GM19025 (cell line): ENCODE results near the gene TRIP13.
A peak's percentile ranks its signal among the peaks of the same experiment; 100 is the strongest.
"Not testable (repeated sequence)": the region's sequence is repeated elsewhere in the genome, so short reads cannot be mapped to it uniquely, and the experiment has no call there.

ENCODE experiments used
- ATAC-seq: cut with Tn5 transposase; IDR thresholded peaks from one replicate; pipeline ENCODE4 v1.9.1; 2021; ENCODE audit warnings: mild to moderate bottlenecking, low read depth, moderate library complexity; ENCODE audit not compliant: unreplicated experiment

The TRIP13 gene

DNA sequence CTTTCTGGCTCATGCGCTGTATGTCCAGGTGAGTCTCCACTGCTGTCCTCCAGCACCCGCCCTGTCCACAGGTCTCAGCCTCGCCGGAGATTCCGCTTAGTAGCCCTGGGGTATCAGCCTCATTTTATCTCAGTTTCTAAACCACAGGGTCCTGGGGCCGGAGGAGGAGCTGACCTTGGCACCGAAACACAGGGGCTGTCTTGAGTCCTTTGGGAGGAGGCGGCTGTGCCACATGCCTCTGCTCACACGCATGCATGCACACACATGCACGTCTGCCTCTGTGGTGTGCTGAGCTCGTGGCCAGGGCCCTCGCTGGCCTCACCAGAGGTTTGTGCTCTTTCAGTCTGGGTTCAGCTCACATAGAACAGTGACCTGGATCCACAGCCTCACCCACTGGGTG is 23.3 kb downstream of the TRIP13 start:
- no peak for ATAC-seq

DNA sequence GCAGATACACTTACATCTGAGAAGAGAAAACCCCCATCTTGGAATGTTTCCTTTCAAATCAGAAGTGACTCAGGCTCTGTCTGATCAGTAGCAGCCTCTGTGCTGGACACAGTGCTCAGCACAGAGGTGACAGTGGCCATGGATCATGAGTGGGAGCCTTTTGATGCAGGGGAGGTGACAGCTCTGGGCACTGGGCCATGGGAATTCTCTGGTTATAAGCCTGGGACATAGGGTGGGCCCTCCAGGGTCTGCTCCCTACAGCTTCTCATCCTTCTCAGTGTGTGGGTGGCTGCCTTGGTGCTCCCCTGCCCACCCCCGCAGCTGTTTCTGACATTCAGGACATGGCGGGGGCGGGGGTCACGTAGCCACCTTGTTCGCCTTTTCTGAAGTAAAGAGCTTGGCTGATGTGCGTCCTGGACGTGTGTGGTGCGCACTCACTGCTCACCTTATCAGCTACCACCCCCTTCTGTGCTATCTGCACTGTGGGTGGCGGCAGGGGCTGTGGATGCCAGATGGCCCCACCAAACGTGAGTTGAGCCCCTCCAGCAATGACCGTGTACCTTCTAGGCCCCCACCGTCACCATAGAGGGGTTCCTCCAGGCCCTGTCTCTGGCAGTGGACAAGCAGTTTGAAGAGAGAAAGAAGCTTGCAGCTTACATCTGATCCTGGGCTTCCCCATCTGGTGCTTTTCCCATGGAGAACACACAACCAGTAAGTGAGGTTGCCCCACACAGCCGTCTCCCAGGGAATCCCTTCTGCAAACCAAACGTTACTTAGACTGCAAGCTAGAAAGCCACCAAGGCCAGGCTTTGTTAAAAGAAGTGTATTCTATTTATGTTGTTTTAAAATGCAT is 24.0 kb downstream of the TRIP13 start:
- no peak for ATAC-seq

DNA sequence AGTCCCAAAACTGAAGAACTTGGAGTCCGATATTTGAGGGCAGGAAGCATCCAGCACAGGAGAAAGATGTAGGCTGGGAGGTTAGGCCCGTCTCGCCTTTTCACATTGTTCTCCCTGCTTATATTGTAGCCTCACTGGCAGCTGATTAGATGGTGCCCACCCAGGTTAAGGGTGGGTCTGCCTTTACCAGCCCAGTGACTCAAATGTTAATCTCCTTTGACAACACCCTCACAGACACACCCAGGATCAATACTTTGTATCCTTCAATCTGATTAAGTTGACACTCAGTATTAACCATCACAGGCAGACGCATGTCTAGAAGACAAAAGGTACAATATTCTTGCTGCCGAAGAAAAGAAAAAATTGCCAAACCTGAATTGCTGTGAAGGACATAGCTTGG is 26.0 kb downstream of the TRIP13 start:
- ATAC-seq = not testable (repeated sequence)

DNA sequence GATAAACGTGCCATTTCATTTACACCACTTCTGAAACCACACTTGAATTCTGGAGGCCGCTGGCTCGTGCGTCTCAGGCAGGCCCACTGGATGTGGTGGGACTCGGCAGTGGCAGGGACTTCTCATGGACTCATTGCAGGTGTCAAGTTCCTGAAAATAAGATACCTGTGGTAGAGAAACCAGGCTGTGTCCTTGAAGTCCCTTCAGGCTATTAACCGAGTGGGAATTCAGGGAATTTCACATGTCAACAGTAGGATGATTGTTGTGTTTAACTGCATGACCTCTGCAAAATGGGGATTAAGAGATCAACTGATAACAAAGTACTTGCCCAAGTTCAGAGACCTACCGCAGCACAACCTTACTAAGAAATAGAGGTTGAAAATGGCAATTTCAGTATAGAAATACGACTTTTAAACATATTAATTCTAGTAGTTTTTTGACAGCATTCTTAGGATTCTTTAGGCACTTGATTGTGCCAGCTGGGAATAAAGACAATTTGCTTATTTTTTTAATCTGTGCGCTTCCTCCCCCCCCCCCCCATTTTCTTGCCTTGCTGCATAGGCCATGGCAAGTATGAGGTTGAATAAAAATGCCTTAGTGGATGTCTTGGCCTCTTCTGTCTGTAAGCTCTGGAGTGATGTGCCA is 26.8 kb downstream of the TRIP13 start:
- ATAC-seq = no peak

DNA sequence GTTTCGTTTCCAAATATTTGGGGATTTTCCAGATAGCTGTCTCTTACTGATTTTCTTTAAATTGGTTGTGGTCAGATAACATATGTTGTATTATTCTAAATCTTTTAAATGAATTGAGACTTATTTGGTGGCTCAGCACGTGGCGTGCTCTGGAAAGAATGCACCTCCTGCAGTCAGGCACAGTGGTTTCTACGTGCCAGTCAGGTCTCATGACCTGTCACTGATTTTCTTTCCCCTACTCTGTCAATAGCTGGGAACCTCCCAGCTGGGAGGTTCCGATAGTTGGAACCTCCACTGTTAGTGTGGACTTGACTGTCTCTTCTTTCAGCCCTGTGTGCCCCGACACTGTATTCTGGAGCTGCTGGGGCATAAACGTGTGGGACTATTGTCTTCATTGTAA is 27.6 kb downstream of the TRIP13 start:
- ATAC-seq = no peak

DNA sequence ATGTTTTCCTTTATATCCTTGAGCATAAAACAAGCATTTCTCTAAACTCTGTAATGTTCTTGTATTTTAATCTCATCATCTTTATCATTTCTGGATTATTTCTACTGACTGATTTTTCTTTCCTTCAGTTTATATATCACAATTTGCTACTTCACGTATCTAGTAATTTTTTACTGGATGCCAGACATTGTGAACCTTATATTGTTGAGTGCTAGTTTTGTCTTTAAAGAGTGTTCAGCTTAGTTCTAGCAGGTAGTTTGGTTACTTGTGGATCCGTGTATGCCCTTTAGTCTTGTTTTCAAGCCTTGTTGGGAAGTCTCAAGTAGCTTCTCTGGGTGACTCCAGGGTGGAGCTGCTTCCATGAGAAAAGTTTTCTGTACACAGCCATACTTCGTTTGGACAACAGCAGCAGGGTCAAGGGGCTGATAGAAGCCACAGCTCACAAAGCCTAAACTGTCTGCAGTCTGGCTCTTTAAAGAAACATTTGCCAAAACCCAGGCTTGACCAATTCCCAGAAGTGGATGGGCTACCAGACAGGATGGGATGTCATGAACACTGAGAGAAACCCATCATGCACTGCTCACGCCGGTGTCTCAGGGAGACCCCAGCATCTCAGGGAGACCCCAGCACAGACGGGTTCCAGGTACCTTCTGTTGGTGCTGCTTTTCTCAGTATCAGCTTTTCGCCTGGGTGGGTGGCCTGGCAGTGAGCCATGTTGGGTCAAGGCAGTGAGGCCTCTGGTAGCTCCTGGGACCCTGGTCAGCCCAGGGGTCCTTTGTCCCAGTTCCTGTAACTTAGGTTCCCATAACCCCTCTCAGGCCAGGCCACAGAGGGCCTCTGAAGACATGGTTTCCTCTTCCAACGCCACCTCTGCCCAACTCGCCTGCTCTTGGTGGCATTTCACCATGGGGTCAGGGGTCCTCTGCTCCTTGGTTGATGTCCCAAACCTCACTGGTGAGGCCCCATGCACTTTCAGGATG is 29.1 kb downstream of the TRIP13 start:
- ATAC-seq = no peak

DNA sequence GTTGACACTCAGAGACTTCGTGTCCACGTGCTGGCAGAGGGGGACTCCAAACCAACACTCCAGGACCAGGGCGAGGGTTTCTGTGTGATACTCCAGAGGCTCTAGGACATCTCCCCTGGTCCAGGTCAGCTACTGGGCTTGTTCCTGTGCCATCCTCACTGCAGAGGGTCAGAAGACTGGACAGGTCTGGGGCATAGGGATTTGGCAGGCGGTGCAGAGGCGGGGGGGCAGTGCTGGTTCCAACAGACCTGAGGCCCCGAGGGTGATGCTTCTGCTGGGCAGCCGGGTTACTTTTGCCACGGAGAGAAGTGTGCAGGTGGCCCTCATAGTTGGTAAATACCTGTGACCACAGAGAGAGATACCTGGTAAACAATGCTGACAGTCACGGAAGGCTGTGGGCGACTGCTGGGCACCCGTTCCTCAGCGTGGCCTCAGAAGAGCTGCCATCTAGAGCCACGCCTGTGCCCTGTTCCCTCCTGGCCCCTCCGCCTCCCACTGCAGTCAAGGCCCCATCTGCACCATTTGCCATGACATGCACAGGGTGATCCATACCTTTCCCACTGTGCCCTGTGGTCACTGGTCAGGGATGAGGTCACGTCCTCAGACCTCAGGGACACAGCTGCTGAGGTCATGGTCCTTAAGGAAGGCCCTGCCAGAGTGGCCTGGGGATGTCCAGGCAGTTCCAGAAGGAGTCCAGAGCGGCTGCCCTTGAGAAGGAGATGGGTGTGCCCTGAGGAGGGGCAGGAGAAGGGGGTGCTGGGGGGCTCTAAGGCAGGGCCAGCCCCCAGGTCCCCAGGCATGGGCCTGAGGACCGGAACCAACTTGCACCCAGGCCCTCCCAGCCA is 30.0 kb downstream of the TRIP13 start:
- ATAC-seq = no peak

DNA sequence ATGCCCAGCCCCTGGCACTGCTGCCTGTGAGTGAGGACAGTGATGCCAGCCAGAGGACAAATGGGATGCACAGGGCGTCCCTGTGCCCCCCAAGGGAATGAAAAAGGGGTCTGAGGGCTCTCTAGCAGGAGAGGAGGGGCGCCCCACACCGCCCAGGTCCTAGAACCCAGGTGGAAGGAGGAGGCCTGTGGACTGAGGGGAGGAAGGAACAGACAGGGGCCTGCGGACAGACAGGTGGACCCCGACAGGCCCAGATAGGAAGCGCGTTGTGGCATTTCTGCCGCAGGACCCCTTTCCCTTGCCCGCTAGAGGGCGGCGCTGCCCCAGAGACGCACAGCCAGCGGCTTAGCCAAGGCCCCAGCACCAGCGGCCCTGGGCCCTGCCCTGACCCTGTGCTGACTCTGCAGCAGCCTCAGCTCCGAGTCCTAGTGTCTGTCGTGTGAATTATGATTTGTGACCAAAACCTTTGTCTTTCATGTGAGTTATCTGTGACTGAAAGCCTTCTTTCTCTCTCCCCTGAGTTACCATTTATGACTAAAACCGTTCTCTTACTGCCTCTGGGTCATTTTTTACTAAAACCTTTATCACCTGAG is 30.7 kb downstream of the TRIP13 start:
- ATAC-seq = peak; percentile 67

DNA sequence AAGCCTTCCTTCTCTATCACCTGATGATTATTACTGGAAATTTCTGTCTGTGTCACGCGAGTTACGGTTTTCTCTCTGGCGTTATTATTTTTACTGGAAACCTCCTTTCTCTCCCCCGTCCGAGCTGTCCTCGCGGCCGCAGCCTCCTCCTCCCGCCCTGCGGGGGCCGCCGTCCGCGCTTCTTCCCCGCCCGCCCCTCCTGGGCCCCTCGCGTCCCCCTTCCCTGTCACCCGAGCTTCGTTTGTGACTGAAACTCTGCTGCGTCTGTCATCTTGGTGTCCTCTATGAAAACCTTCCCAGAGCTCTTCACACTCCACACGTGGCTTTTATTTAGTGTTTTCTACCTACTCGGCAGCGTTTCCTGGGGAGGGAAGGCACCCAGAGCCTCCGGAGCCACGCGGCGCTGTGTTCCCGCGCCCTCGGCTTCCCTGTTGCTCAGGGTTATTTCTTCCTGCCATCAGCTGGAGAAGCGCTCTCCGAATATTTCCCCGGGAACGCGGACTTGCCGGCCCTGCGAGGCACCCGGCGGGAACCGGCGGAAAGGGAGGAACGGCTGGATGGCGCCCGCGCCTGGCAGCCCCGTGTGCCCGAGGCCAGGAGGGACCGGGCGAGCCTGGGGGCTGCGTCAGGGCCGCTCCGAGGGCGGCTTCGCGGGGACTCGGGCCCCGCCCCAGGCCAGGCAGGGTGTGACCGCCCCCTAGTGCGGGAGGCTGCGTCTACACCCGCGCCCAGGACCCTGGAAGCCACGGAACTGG is 33.9 kb downstream of the TRIP13 start:
- ATAC-seq = no peak

DNA sequence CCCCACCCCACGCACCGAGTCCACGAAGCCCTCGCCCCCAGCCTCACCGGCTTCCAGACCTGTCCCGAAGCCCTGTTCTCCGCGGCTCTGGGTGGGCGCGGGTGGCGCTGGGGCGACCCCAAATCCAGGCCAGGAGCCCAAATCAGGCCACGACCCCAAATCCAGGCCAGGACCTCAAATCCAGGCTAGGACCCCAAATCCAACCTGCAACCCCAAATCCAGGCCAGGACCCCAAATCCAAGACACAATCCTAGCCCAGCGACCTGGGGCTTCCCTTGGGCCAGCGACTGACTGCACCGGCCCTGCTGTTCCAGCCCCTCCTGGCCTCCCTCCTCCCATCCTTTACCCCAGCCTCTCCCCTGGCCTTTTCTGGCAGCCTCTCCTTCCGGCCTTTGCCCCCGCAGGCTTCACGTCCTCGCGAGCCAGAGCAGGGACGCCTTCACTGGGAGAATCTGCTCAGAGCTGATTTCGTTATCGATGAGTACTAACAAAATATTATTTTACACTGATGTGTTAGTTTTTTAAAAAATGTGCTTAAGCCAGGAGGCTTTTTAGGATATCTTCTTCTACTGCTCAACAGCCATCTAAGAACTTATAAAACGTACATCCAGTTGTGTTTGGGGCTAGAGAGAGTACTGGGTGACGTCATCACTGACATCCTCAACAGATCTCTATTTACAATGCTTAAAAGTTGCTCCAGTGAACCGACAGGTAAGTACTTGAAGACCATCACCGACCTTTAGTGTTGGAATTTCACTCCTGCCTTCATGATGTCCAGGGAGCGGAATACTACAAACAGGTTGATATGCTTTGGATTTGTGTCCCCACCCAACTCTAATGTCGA is 34.7 kb downstream of the TRIP13 start:
- ATAC-seq = no peak

DNA sequence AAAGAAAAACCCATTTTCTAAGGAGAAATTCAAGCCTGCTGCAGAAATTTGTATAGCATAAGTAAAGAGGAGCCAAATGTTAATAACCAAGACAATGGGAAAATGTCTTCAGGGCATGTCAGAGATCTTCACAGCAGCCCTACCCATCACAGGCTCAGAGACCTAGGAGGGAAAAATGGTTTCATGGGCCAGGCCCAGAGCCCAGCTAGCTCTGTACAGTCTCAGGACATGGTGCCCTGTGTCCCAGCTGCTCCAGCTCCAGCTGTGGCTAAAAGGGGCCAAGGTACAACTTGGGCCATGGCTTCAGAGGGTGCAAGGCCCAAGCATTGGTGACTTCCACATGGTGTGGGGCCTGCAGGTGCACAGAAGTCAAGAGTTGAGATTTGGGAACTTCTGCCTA is 36.5 kb downstream of the TRIP13 start:
- not testable (repeated sequence) for ATAC-seq

DNA sequence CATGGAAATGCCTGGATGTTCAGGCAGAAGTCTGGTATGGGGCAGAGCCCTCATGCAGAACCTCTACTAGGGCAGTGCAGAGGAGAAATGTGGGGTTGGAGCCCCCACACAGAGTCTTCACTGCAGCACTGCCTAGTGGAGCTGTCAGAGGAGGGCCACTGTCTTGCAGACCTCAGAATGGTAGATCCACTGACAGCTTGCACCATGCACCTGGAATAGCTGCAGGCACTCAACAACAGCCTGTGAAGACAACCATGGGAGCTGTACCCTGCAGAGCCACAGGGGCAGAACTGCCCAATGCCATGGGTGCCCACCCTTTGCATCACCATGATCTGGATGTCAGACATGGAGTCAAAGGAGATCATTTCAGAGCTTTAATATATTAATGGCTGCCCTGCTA is 36.9 kb downstream of the TRIP13 start:
- ATAC-seq = no peak

DNA sequence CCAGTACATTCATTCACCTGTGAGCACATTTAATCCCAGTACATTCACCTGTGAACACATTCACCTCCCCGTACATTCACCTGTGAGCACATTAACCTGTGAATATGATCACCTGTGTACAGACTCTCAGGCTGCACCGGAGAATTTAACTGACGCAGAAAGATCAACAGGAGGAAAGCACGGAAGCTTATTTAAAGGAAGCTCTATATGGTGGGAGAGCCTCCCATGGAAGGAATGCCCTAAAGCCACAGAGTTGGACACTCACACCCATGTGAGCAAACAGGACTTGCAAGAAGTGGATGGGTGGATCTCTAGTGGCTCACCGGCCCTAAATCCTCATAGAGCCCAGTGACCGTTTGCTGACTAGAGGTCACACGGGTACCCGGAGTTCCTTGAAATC is 38.2 kb downstream of the TRIP13 start:
- ATAC-seq = no peak

DNA sequence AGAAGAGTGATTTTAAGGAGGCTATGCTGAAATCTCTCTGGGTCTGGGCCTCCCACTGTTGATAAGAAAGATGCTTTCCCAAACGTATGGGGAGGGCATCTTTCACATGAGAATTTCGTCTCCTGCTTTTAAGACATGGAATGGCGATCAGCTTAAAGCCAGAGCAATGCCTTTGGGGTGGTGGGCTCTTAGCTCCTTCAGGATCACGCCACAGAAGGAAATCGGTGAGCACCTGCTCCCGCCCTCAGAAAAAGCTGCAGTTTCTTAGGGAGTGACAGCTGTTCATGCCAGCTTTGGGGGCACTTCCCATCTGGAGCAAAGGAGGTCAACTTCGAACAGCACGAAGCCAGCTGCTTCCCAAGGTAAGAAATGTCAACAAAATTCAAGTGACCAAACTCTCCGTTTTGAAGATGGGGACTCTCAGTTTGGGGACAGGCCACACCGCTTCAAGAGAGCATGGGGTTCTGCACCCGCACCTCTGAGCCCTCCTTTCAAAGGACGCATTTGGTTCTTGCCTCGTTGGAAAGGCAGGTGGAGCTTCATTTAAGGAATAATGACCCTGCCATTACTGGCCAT is 39.0 kb downstream of the TRIP13 start:
- no peak for ATAC-seq

DNA sequence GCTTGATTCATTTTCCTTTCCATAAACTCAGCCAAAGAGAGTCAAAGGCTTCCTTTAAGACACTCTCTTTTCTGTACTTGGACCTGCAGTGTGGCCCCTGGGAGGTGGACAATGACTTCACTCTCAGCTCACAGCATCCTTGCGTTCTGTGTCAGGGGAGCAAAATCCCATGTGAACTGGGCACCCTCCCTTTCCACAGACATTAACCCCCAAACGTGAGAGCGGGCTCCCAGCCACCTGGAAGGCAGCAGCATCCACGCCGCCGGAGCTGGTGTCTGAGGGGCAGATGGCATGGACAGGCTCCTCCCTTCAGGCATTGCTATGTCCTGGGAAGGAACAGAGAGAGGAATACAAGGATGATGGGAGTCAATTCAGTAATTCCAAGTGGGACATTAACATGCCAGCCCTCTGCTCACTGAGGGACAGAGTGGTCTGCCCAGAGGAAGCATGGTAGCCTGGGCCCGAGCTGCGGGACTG is 39.5 kb downstream of the TRIP13 start:
- ATAC-seq = no peak

DNA sequence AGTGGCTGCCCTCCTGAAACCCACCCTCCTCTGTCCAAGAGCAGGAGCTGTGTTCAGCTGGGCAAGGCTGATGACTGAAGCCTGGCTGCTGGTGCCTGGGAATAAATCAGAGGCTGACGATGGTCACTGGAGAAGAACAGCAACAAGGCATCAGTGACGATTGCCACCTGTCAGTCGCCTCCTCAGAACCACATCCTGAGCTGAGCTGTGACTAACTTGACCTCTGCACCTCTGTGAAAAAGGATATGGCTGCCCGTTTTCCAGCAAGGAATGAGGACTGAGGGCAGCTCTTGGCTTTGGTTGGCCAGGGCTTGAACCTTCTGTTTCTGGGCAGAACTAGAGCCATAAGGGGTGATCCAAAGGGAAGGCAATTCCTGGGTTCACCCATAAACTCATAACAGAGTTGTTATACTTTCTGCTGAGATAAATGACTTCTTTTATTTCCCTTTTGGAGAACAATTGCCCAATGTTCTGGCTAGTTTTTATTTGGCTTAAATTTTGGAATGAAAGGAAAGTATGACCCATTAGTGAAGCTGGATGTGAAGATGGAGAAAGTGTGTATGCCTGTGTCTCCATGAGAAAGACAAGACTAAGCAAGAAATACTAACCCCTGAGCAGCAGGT is 40.1 kb downstream of the TRIP13 start:
- ATAC-seq = no peak

DNA sequence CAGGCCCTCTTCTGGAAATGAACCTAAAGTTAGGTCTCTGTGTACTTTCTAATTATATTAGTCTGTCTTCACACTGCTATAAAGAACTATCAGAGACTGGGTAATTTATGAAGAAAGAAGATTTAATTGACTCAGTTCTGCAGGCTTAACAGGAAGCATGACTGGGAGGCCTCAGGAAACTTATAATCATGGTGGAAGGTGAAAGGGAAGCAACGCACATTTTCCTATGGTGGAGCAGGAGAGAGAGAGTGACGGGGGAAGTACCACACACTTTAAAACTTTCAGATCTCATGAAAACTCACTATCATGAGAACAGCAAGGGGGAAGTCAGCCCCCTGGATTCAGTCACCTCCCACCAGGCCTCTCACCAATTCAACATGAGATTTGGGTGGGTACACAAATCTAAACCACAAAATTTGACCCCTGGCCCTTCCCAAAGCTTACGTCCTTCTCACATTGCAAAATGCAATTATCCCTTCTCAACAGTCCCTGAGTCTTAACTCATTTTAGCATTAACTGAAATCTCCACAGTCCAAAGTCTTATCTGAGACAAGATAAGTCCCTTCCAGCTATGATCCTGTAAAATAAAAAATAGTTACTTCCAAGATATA is 40.7 kb downstream of the TRIP13 start:
- ATAC-seq = no peak
